HG02623 (cell line): ENCODE results near the gene ATAD3A.
"Not testable (repeated sequence)": the region's sequence is repeated elsewhere in the genome, so short reads cannot be mapped to it uniquely, and the experiment has no call there.

Source experiments
- ATAC-seq: cut with Tn5 transposase; IDR thresholded peaks from one replicate; pipeline ENCODE4 v1.9.1; 2021; ENCODE audit warnings: moderate library complexity; ENCODE audit not compliant: unreplicated experiment

ATAD3A gene

DNA sequence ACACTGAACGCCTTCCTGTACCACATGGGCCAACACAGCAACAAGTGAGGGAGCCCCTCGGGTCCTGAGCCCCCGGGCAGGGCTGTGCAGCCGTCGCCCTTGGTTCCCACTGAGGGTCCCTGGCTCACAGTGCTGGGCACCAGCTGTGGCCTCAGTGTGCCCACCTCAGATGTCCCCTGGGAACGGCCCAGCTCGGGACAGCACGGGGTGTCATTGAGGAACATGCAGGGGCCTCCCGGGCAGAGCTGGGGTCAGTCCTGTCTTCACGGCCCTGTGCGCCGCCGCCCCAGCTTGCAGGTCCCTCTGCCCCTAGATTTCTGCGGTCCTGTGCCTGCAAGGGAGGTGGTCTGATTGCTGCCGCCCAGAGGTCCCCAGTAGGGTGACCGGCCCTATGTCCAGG, 22.7 kb upstream of the ATAD3A start:
- ATAC-seq, result no peak

DNA sequence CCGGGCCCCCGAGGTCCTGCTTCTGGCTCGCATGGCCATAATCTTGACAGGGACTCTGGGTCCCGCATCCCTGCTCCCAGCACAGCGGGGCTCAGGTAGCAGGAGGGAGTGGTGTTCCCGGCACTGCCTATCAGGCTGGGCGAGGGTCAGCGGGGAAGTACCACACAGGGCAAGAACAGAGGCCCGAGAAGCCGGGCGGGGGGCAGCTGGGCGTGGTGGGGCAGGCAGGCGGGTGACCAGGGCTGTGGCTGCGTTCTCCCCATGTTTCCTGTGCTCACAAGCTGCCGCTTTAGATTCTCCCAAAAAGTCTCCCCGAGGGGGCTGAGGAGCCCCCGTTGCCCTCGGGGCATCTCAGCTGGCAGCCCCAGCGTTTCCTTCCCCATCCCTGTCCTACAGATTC, 22.1 kb upstream of the ATAD3A start:
- ATAC-seq, result no peak

DNA sequence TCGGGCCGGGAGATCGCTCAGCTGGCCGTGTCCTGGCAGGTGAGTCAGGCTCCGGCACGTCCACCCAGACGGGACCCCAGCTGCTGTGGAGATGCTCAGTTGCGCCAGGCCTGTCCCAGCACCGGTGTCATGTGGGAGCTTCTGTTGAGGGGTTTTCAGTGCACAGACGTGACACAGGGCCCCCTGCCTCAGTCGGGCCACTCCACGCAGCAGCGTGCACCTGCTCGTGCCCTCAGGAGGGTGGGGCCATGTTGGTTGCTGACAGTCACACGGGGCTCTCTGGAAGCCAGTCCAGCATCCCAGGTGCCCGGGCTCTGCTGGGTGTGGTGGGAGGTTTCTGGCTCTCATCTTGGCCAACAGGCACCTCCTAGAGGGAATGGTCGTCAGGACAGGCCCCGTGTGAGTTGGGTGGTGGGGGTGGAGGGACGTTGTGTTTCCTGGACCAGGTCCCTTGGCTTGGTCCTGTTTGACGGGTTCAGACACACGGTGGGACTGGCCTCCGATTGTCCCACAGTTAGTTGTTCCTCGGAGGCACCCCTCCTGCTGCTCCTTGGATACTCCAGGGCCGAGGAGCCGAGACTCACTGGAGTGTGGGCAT, 21.2 kb upstream of the ATAD3A start:
- no peak for ATAC-seq

DNA sequence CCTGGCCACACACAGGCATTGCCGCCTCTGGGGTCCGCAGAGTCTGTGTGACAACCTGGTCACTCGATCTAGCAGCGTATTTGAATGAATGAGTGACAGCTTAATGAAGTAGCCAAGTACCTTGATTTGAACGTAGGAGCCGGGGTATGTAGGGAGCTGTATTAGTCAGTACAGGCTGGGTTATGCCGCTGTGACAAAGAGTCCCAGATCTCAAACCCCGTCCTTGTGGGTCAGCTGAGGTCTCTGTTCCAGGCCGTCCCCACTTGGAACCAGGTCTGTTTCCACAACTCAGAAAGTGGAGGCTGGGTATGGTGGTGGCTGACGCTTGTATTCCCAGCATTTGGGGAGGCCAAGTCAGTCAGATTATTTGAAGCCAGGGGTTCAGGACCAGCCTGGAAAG, 20.4 kb upstream of the ATAD3A start:
- no peak for ATAC-seq

DNA sequence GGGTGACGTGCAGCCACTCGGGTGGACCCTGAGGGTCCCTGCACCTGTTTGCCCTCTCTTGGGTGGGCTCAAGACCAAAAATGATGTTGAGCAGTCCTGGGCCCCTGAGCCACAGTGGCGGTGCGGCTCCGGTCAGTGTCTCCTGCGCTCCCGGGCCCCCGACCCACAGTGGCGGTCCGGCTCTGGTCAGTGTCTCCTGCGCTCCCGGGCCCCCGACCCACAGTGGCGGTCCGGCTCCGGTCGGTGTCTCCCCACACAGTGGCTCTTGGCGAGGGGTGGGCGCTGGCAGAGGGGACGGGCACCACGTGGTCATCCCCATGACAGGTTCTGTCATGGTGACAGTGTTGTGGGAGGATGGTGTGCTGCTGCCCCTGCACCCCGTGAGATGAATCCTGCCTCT, 17.7 kb upstream of the ATAD3A start:
- ATAC-seq, result not testable (repeated sequence)

DNA sequence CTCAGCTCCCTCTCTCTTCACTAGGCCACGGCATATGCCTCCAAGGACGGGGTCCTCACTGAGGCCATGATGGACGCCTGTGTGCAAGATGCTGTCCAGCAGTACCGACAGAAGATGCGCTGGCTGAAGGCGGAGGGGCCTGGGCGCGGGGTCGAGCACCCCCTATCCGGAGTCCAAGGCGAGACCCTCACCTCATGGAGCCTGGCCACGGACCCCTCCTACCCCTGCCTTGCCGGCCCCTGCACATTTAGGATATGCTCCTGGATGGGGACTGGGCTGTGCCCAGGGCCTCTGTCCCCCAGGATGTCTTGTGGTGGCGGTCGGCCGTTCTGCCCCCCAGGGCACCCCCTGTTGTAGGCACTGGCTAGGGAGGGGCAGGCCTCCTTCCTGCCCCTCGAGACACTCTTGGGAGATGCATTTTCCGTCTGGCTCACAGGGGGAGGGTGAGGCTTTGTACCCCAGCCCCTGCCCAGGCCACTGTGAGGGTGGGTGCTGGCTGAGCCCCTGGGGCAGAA, 16.4 kb upstream of the ATAD3A start:
- ATAC-seq, result not testable (repeated sequence)

DNA sequence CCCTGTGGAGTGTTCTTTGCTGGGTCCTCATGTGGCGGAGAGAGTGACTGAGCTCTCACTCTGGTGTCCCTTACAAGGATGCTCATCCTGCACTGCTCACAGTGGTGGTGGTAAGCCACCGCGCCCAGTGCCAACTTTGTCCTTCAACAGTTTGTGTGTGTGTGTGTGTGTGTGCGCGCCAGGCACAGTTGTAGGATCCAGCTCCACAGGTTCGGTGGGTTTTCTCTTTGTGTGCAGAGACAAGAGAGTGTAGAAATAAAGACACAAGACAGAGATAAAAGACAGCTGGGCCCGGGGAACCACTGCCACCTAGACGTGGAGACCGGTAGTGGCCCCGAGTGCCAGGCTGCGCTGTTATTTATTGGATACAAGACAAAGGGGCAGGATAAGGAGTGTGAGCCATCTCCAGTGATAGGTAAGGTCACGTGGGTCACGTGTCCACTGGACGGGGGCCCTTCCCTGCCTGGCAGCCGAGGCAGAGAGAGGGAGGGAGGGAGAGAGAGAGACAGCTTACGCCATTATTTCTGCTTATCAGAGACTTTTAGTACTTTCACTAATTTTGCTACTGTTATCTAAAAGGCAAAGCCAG, 7.1 kb upstream of the ATAD3A start:
- not testable (repeated sequence) for ATAC-seq

DNA sequence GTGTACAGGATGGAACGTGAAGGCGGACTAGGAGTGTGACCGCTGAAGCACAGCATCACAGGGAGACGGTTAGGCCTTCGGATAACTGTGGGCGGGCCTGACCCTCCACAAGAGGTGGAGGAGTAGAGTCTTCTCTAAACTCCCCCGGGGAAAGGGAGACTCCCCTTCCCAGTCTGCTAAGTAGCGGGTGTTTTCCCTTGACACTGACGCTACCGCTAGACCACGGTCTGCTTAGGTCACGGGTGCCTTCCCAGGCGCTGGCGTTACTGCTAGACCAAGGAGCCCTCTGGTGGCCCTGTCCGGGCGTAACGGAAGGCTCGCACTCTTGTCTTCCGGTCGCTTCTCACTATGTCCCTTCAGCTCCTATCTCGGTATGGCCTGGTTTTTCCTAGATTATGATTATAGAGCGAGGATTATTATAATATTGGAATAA, 6.6 kb upstream of the ATAD3A start:
- not testable (repeated sequence) for ATAC-seq

DNA sequence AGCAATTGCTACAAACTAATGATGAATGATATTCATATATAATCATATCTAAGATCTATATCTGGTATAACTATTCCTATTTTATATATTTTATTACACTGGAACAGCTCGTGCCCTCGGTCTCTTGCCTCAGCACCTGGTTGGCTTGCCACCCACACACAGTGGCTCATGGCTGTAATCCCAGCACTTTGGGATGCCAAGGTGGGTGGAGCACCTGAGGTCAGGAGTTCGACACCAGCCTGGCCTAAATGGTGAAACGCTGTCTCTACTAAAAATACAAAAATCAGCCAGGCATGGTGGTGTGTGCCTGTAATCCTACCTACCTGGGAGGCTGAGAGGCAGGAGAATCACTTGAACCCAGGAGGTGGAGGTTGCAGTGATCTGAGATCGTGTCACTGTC, 6.2 kb upstream of the ATAD3A start:
- ATAC-seq, result not testable (repeated sequence)

DNA sequence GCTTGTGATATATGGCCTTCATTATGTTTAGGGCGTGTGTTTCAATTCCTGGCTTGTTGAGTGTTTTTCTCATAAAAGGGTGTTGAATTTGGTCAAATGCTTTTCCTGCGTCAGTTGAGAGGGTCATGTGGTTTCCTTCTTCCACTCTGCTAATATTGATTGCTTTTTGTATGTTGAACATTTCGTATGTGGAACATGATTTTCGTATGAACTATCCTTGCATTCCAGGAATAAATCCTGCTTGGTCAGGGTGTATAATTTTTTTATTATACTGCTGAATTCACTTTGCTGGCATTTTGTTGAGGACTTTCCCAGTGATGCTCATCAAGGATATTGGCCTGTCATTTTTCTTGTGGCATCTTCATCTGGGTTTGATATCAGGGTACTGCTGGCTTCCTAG, 4.7 kb upstream of the ATAD3A start:
- no peak for ATAC-seq

DNA sequence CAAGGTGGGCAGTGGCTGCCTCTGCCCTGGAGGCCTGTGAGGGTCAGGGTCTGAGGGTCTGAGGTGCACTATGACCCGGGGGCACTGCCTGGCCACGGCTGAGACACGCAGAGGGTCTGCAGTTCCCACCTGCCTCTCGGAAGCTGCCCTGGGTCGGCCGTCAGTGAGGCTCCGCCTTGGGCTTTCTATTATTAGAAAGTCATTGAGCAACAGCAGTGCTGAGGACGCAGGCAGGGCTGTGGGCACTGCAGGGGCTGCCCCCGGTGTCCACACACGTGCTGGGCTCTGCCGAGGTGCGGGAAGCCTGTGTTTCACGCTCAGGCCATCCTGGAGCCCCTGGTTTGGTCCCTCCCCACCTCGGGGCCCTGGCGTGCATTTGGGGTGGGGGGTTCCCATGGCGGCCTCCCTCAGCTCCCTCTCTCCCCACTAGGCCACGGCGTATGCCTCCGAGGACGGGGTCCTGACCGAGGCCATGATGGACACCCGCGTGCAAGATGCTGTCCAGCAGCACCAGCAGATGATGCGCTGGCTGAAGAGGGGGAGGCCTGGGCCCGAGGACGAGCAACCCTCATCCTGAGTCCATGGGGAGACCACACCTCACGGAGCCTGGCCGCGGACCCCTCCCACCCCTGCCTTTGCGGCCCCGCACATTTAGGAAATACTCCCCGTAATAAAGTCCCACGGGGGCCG, 3.0 kb upstream of the ATAD3A start:
- ATAC-seq, result not testable (repeated sequence)

DNA sequence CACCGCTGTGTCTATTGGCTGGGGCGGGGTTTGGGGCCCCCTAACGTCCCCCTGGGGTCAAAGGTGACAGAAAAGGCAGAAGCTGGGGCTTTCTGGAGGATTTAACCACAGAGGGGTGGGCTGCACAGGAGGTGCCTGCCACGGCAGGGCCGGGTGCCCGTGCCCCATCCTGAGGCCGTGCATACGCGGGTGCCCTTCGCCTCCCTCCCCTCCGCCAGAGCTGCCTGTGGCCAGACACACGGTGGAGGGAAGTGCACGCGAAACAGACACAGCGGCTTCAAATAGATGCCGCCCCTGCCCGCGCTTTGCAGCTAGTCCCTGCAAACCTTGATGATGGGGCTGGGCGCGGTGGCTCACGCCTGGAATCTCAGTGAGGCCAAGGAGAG, 2.5 kb upstream of the ATAD3A start:
- ATAC-seq, result not testable (repeated sequence)

DNA sequence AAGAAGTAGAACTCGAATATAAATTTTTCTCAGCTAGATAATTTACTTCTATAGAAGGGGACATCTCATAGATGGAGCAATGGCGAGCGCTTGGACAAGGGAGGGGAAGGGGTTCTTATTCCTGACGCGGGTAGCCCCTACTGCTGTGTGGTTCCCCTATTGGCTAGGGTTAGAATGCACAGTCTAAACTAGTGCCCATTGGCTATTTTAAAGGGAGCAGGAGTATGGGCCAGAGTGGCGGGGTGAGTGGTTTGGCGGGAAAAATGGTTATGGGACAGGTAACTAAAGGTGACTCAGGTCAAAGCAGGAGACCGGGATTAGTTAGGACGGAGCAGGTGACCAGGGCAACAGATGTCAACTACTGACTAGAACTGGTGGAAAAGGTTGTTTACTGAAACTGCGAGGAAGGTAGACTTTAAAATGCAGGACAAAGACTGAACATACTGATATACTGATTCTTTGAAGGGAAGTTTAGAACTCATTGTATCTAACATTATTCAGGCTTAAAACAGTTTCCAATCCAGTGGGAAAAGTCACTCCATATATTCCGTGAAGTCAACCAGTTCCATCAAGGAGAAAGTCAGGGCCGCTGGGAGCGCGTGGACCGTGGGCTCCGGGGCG, 940 bp upstream of the ATAD3A start:
- no peak for ATAC-seq

DNA sequence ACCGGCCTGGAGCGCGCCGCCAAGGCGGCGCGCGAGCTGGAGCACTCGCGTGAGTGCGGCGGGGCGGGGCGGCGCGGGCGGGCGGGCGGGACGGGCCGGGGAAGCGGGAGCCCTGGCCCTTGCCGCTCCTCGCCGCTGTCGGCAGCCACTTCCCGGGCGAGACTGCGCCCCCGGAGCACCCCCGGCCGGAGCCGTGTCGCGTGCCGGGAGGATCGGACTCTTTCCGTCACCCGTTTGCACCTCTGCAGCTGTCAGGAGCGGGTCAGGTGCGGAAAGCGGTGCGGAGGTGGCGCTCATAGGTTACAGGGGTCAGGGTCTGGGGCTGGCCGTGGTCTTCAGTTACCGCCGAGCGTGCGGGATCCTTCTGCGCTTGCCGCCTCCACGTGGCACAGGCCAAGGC, 463 bp downstream of the ATAD3A start:
- ATAC-seq, result not testable (repeated sequence)

DNA sequence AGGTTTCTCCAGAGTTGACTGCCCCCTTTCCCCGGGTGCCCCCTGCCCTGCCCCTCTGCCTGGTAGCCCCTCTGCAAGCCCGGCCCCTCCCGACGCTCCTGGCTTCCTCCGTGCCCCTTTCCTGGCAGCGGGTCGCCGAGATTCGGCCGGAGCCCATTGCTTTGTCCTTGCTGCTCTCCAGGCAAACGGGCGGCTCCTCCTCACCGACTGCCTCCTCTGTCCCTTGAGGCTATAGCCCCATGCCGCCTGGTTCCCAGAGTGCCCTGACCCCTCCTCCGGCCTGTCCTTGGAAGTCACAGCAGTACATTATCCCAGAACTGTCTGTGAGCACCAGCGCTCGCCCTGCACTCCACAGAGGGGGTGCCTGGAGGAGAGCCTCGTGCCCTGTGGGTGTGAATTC, 1.7 kb downstream of the ATAD3A start:
- ATAC-seq, result not testable (repeated sequence)

DNA sequence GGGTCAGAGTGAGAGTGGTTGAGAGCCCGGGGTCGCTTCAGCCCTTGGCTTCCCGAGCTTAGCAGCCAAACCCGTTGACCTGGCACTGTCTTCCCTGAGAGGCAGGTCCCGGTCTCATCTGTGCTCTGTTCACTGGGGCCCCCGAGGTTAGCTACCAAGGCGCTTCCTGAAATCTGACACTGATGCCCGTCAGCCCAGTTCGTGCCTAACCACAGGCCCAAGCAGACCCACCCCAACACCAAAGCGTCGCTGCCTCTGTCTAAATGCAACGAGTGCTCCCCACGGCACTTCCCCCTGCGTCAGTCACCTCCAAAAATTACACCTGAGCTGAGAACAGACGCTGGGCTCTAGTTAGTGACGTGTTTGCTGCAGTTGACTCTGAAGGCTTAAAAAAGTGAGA, 2.4 kb downstream of the ATAD3A start:
- ATAC-seq, result not testable (repeated sequence)

DNA sequence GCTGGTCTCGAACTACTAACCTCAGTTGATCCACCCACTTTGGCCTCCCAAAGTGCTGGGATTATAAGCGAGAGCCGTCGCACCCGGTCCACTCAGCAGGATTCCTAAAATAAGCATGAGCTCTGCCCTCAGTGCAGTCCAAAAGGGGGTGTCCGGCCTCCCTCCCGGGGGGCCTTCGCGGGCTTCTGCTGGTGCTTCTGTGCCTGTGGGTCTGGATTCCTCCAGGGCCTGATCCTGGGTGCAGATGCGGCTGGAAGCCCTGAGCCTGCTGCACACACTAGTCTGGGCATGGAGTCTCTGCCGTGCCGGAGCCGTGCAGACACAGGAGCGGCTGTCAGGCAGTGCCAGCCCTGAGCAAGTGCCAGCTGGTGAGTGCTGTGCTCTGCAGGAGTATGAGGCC, 5.0 kb downstream of the ATAD3A start:
- ATAC-seq, result not testable (repeated sequence)

DNA sequence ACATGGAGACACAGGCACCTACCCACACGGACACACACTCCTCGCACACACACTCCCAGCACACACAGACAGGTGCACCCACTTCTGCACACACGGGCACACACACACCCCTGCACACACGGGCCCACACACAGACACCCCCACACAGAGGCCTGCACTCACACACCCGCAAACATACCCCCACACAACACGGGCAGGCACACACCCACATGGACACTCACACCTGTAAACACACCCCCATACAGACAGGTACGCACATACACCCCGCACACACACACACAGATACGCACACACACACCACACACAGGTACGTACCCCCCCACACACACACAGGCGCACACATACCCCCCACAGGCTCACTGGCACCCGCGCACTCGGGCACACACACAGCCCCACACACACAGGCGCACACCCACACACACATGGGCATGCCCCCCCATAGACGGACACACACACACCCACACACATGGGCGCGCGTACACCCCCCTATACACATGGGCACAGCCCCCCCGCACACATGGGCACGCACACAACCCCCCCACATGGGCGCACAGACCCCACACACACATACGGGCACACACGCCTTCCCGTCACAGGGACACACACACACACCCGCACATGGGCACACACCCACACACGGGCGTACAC, 6.1 kb downstream of the ATAD3A start:
- no peak for ATAC-seq

DNA sequence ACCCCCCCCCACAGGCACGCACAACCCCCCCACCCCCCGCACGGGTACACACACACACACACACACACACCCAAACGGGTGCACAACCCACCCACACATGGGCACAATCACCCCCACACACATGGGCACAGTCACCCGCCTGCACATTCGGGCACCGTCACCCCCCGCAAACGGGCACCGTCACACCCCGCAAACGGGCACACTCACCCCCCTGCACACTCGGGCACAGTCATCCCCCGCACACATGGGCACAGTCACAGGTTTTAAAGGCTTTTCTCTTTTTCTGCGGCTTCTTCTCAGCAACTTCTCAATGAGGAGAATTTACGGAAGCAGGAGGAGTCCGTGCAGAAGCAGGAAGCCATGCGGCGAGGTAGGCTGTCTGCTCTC, 6.7 kb downstream of the ATAD3A start:
- not testable (repeated sequence) for ATAC-seq

DNA sequence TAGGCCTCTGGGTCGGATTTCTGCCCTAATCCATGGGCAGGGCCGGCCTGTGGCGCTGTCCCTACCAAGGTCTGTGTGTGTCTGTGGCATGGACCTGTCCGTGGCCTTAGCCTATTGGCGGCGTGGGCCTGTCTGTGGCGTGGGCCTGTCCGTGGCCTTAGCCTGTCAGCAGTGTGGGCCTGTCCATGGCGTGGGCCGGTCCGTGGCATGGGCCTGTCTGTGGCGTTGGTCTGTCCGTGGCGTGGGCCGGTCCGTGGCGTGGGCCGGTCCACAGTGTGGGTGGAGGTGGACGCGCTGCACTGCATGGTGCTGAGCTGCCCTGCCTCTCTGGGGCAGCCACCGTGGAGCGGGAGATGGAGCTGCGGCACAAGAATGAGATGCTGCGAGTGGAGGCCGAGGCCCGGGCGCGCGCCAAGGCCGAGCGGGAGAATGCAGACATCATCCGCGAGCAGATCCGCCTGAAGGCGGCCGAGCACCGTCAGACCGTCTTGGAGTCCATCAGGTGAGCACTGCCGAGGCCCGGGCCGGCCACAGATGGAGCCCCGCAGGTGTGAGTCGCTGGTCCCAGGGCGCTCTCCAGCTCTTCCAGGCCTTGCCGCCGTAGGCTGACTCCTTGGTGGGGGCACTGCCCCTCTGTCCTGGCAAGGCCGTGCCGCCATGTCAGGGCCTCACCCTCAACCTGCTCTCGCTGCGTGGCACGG, 8.0 kb downstream of the ATAD3A start:
- ATAC-seq, result not testable (repeated sequence)

DNA sequence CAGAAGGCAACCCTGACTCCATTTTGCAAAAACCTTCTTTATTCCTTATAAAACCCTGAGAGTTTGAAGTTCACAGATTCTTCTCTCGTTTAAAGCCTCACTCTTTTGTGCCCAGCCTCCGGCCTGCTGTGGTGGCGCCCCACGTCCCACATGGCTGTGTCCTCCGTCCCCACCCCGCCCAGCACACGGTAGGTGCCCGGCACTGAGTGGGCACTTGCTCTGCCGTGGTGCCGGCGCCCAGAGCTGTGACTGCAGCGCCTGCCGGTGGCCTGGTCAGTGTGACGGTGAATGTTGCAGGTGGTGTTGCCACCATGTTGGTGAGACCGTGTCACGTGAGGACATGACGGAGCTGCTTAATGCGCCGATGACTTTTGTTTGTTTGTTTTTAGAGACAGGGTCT, 9.4 kb downstream of the ATAD3A start:
- no peak for ATAC-seq
